Bladder microvascular endothelial cell (primary cell): ENCODE measurements around the gene PRSS35. TPM values are rescaled to one million over a fixed set of nuclear protein-coding genes. Genes with fewer than 3 reads are reported as not detected.

ENCODE experiments used
- total RNA-seq: library from RNA; depleted of rRNA; stranded (reverse); fragments of >200 nt; gene quantifications from 2 replicates; pipeline ENCODE4 v1.2.3, GENCODE V29; 2014

The PRSS35 gene
- 0.16 TPM in 1 of 2 replicates, not detected in the other for total RNA-seq

DNA sequence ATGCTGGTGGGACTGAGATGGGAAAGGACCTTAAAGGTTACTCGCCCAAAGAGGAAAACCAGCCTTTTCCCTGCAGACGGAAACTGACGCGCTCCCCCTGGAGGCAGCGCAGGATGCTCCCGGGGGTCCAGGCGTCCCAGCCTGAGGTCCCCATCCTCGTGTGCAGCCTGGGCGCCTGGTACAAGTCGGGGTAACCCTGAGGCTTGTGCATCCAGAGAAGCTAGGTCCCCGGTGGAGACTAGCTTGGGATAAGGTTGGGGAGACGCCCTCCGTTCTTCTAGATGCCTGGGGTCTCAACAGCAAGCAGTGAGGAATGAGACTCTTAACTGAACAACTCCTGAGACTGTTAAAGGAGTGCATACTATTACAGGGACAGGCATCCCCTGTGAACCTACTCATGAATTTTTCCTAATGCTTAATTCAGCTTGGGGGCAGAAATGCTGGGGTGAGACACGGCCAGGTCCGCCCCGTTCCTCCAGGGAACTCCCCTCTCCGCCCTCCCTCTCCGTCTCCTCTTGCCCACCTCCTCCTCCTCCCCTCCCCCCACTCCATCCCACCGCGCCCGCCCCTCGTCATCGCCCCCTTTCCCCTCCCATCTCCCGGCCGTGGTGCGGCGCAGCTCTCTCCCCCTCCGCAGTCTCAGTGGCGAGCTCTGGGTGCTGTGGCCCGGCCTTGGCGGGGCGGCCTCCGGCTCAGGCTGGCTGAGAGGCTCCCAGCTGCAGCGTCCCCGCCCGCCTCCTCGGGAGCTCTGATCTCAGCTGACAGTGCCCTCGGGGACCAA lies at the start of gene PRSS35:
Gene PRSS35 (plus strand): TSS at position 634 of the 781 bp plus-strand sequence. CDS start 10,908 bp downstream, outside the sequence.

Other genes starting within 250 kb of the PRSS35 start
- gene ME1, start 81.5 kb upstream of the PRSS35 start, total RNA-seq = 6.3 and 8.4 TPM in 2 replicates
- 0.50 TPM in 1 of 2 replicates, not detected in the other for gene SNAP91, start 196.6 kb downstream of the PRSS35 start, total RNA-seq